ENCODE measurements around the gene AQR. TPM values are rescaled to one million over a fixed set of nuclear protein-coding genes. Genes with fewer than 3 reads are reported as not detected.
A peak's percentile ranks its signal among the peaks of the same experiment; 100 is the strongest.
"Not testable (repeated sequence)": the region's sequence is repeated elsewhere in the genome, so short reads cannot be mapped to it uniquely, and the experiment has no call there.

AQR gene
- total RNA-seq, 1 experiment from 2014 or later = 26.1 TPM

DNA sequence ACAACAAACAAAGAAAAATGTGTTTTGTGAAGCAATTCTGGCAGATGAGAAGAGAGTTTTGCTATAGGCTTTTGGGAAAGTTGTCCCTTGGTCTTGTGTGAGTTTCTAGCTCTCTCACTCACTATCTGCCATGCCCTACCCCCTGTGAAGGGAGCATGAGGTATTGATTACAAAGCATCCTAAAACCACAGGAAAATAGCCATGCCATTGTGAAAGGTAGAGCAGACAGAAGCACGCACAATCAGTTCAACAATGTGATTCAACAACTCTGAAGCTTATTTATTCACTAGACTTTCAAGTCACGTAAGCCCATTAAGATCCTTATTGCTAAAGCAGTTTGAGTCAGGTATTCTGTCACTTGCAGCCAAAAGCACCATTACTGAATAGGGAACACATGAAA is 6.5 kb upstream of the AQR start:
- TF ChIP-seq EZH2 (IDR thresholded peaks at IDR 0.05; ENCODE audit: low read length, unreplicated experiment) (no peak), EZH2phosphoT487 (IDR thresholded peaks at IDR 0.05; ENCODE audit: borderline replicate concordance, low read length) (no peak)
- TF ChIP-seq, protein P1, sequence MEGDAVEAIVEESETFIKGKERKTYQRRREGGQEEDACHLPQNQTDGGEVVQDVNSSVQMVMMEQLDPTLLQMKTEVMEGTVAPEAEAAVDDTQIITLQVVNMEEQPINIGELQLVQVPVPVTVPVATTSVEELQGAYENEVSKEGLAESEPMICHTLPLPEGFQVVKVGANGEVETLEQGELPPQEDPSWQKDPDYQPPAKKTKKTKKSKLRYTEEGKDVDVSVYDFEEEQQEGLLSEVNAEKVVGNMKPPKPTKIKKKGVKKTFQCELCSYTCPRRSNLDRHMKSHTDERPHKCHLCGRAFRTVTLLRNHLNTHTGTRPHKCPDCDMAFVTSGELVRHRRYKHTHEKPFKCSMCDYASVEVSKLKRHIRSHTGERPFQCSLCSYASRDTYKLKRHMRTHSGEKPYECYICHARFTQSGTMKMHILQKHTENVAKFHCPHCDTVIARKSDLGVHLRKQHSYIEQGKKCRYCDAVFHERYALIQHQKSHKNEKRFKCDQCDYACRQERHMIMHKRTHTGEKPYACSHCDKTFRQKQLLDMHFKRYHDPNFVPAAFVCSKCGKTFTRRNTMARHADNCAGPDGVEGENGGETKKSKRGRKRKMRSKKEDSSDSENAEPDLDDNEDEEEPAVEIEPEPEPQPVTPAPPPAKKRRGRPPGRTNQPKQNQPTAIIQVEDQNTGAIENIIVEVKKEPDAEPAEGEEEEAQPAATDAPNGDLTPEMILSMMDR (conservative IDR thresholded peaks at IDR 0.05; ENCODE audit: low read depth, low read length) = no peak
- DNase-seq (no peak), ATAC-seq (no peak)
- Histone ChIP-seq H3K79me2 (ENCODE audit: low read length) (0 out of 2 replicates have a peak, but pooled peaks cover 3% of the 10 kb centered on the region), H3K9me3 (ENCODE audit: low read length) (no peaks in the 10 kb centered on the region), H3F3A (ENCODE audit: low read length, unreplicated experiment) (no peaks in the 10 kb centered on the region), H3K9me2 (replicated peaks; ENCODE audit: low read length) (no peaks in the 10 kb centered on the region), H2AFZ (ENCODE audit: low read length) (no peak overlapping the region), H3K4me1 (ENCODE audit: insufficient read depth, low read length) (no peaks in the 10 kb centered on the region), H3K27ac (ENCODE audit: low read length) (no peak overlapping the region), H3K36me3 (ENCODE audit: low read depth, low read length) (peaks cover 3% of the 10 kb centered on the region; the same call in 1 of the 2 replicates), H4K20me1 (ENCODE audit: low read length) (no peaks in the 10 kb centered on the region), H3K4me2 (ENCODE audit: low read length) (no peak overlapping the region), H3K4me3 (ENCODE audit: low read length) (no peak overlapping the region), H3K27me3 (ENCODE audit: low read length) (no peaks in the 10 kb centered on the region), H3K9ac (ENCODE audit: low read length) (no peak overlapping the region)
- BruUV-seq (replicated peaks) = no TSS peak
- POLR2A ChIA-PET (ENCODE audit: unreplicated experiment) = no interaction called here
- CTCF ChIA-PET = no interaction called here
- intact Hi-C loops (cut with micrococcal nuclease) = no loop called here

DNA sequence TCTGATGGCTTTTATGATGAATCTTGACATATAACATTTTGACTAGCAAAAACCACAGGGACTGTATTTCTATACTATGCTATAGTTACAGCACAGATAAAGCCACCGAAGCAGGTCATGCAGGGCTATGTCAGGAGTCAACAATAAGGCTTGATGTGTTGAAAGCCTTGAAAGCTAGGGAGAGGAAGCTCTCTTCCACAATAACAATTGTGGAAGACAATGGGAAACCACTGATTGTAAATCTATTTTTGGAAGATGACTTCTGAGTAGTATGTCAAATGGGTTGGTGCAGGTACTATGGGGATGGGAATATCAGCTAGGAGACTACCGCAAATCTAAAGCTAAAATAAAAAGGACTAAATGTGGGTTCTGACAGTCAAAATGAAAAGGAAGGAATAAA is 4.0 kb upstream of the AQR start:
- ATAC-seq (no peak), DNase-seq (no peak)
- Histone ChIP-seq H3K27me3 (ENCODE audit: low read length) (no peaks in the 10 kb centered on the region), H3K4me2 (ENCODE audit: low read length) (no peak overlapping the region), H3K27ac (ENCODE audit: low read length) (no peak overlapping the region), H4K20me1 (ENCODE audit: low read length) (no peaks in the 10 kb centered on the region), H3K9me2 (replicated peaks; ENCODE audit: low read length) (no peaks in the 10 kb centered on the region), H3K4me3 (ENCODE audit: low read length) (no peak overlapping the region), H3K36me3 (ENCODE audit: low read depth, low read length) (peaks cover 3% of the 10 kb centered on the region; the same call in 1 of the 2 replicates), H3K9ac (ENCODE audit: low read length) (no peak overlapping the region), H3F3A (ENCODE audit: low read length, unreplicated experiment) (no peaks in the 10 kb centered on the region), H3K79me2 (ENCODE audit: low read length) (peaks cover 11% of the 10 kb centered on the region), H2AFZ (ENCODE audit: low read length) (no peak overlapping the region), H3K9me3 (ENCODE audit: low read length) (no peaks in the 10 kb centered on the region), H3K4me1 (ENCODE audit: insufficient read depth, low read length) (0 out of 2 replicates have a peak, but pooled peaks cover 2% of the 10 kb centered on the region)
- CTCF ChIA-PET = no interaction called here
- intact Hi-C loops (cut with micrococcal nuclease) = no loop called here
- POLR2A ChIA-PET (ENCODE audit: unreplicated experiment) = no interaction called here
- no peak for TF ChIP-seq EZH2phosphoT487 (IDR thresholded peaks at IDR 0.05; ENCODE audit: borderline replicate concordance, low read length)
- no peak for TF ChIP-seq EZH2 (IDR thresholded peaks at IDR 0.05; ENCODE audit: low read length, unreplicated experiment)
- TF ChIP-seq, protein P1 (conservative IDR thresholded peaks at IDR 0.05; ENCODE audit: low read depth, low read length) = no peak
- no TSS peak for BruUV-seq (replicated peaks)

DNA sequence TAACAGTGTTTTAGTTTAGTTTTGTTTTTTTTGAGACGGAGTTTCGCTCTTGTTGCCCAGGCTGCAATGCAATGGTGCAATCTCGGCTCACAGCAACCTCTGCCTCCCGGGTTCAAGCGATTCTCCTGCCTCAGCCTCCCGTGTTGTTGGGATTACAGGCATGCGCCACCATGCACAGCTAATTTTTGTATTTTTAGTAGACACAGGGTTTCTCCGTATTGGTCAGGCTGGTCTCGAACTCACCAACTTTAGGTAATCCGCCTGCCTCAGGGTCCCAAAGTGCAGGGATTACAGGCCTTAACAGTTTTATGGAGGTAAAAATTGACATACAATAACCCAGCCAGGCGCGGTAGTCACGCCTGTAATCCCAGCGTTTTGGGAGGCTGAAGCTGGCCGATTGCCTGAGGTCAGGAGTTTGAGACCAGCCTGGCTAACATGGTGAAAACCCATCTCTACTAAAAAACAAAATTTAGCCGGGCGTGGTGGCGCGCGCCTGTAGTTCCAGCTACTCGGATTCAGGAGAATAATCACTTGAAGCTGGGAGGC is 629 bp upstream of the AQR start:
- H3K9me3 ChIP-seq (ENCODE audit: low read length); H3F3A ChIP-seq (ENCODE audit: low read length, unreplicated experiment); intact Hi-C loops (cut with micrococcal nuclease); H3K4me1 ChIP-seq (ENCODE audit: insufficient read depth, low read length); H3K9me2 ChIP-seq (replicated peaks; ENCODE audit: low read length); H4K20me1 ChIP-seq (ENCODE audit: low read length); H3K27me3 ChIP-seq (ENCODE audit: low read length); BruUV-seq (replicated peaks); H3K36me3 ChIP-seq (ENCODE audit: low read depth, low read length); DNase-seq; H3K27ac ChIP-seq (ENCODE audit: low read length): not testable (repeated sequence)
- peak overlapping the region; percentile 91 for H3K4me3 ChIP-seq (ENCODE audit: low read length)
- peak; percentile 2; the same call in 1 of the 2 replicates for ATAC-seq
- H3K9ac ChIP-seq (ENCODE audit: low read length) = peak overlapping the region; percentile 89
- H3K79me2 ChIP-seq (ENCODE audit: low read length) = peaks cover 43% of the 10 kb centered on the region
- ChIA-PET POLR2A (ENCODE audit: unreplicated experiment) (interaction anchor here (0.5 to 1.0 kb wide), 7 partner anchors 16 to 260 kb away, joined by 3 to 22 read pairs (median 4); partner anchors contain the start of gene ZNF770), CTCF (interaction anchor here (0.6 to 1.4 kb wide), 5 partner anchors 18 to 349 kb away, joined by 3 to 21 read pairs (median 4); partner anchors contain the start of gene ZNF770)
- peak overlapping the region; percentile 81 for H3K4me2 ChIP-seq (ENCODE audit: low read length)
- H2AFZ ChIP-seq (ENCODE audit: low read length) = peak overlapping the region; percentile 89

Data from PC-3 (cell line).